HTERT RPE-1 (cell line): ENCODE data around the gene TP53I3.
"Not testable (repeated sequence)": the region's sequence is repeated elsewhere in the genome, so short reads cannot be mapped to it uniquely, and the experiment has no call there.

ENCODE experiments used
- in situ Hi-C: fragments of 300-500 bp; cut with MboI; formaldehyde crosslinking; loops from 4 replicates; pipeline ENCODE4 v1.14.3; 2020; ENCODE audit warnings: low sequenced_read_pairs

TP53I3 gene

GRCh38 chr2:24054366-24055010 lies 30.1 kb downstream of the TP53I3 start:
- in situ Hi-C loops: no loop called here

DNA sequence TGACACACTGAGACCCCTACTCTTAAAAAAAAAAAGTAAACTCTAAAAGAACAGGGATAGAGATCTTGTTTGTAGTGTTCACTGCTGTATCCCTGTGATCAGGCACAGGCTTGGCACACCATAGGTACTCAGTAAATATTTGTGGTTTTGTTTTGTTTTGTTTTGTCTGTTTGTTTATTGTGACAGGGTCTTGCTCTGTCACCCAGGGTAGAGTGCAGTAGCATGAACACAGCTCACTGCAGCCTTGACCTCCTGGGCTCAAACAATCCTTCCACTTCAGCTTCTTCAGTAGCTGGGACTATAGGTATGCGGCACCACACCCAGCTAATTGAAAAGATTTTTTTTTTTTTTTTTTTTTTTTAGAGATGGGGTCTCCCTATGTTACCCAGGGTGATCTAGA lies 31.7 kb downstream of the TP53I3 start:
- in situ Hi-C loops: no loop called here

- in situ Hi-C loops: no loop called here
Observed at GRCh38 chr2:24051833-24052232, 32.8 kb downstream of the TP53I3 start.

GRCh38 chr2:24050041-24050979 lies 34.3 kb downstream of the TP53I3 start:
- in situ Hi-C loops: no loop called here

DNA sequence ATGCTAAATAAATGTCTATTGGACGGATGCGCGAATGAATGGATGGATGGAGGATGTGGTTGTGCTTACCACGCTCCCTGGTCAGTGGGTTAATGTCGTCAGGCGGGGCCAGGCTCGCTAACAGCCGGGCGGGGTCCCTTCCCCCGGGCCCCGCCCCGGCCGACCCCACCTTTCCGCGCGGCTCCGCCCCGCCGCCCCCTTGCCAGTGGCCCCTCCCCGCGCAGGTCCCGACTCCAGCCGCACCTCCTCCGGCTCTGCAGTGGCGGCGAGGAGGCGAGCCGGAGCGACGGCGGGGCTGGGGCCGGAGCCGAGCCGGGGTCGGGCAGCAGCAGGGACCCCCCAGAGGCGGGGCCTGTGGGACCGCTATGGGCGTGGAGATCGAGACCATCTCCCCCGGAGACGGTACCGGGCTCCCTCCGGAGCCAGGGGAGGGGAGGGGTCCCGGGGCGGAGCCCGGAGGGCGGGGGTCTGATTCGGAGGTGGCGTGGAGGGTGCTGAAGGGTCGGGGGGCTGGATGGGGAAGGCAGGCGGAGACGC lies 35.1 kb downstream of the TP53I3 start, which contains the start of gene FKBP1B:
TSS of gene FKBP1B (plus strand) at position 257 of the 537 bp plus-strand sequence. CDS start at position 366, 109 bp downstream.
- in situ Hi-C loops: no loop called here

GRCh38 chr2:24048769-24049484 lies 35.7 kb downstream of the TP53I3 start:
- in situ Hi-C loops: no loop called here

DNA sequence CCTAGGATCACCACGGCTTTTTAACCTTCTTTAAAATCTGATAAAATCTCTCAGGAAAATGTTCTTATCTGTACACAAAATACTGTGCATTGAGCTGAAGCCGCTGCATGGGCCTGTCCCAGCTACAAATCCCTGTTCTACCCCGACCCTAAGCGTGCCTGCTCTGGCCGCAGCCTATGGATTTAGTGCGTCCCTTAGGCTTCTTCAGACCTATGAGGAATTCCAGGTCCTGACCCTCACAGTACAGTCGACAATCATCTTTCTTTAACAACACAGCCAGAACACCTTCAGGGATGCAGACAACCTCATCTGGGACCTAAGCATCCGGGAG lies 37.0 kb downstream of the TP53I3 start:
- in situ Hi-C loops: no loop called here

GRCh38 chr2:24046930-24047702 lies 37.5 kb downstream of the TP53I3 start, which contains the start of gene WDCP:
WDCP (minus strand) TSS chr2:24047391; CDS start chr2:24039494, 7,897 bp downstream.
- in situ Hi-C loops: no loop called here

GRCh38 chr2:24046599-24046929 lies 38.1 kb downstream of the TP53I3 start:
- in situ Hi-C loops: no loop called here

GRCh38 chr2:24045511-24046508 lies 38.8 kb downstream of the TP53I3 start:
- in situ Hi-C loops: no loop called here

DNA sequence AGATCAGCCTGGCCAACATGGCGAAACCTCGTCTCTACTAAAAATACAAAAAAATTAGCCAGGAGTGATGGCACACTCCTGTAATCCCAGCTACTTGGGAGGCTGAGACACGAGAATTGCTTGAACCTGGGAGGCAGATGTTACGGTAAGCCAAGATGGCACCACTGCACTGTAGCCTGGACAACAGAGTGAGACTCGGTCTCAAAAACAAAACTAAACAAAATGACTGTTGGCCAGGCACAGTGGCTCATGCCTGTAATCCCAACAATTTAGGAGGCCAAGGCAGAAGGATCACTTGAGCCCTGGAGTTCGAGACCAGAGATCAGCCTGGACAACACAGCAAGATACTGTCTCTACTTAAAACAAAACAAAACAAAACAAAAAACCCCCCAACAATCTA lies 41.5 kb downstream of the TP53I3 start:
- in situ Hi-C loops: not testable (repeated sequence)

GRCh38 chr2:24040511-24040910 lies 44.1 kb downstream of the TP53I3 start:
- in situ Hi-C loops: no loop called here

DNA sequence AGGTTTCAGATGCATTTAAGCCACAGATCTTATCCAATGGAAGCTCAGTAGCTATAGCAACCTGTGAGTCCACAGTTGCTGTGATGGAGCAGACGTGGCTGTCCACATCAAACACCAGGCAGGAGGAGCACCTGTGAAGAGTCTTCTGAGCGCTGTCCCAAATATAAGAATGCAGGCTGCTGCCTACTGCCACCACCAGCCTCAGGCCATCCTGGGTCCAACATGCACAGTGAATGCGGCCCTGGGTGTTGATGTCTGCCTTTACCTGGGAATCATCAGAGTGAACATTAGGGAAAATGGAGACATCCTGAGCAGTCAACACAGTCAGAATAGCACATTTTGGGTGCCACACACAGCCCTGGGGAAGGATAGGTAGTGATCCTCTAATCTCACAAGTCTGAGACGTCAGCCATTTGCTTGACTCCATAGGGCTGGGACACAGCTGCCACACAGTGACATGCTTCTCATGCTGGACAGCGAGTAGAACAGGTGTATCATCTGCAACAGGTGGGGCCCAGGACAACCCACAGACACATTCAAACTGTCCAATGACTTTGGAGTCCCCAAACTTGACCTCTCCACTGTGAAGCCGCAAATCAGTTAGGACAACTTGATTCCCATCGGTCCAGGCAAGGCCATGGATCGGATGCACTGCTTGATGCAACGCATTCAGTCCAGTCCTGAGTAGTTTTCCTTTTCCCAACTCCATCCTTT lies 45.7 kb downstream of the TP53I3 start:
- in situ Hi-C loops: no loop called here
